Caco-2 (cell line): ENCODE data around the gene DDX51. TPM values are rescaled to one million over a fixed set of nuclear protein-coding genes. Genes with fewer than 3 reads are reported as not detected.
A peak's percentile ranks its signal among the peaks of the same experiment; 100 is the strongest.

ENCODE experiments used
- BruUV-seq: library from RNA; stranded (reverse); fragments of 400-500 nt; replicated peaks from 2 replicates; lab custom pipeline; 2021; lab: Mats Ljungman, UMichigan
- CTCF ChIA-PET: fragments of 300-600 bp; sonication (Branson Sonifier 250); formaldehyde crosslinking; loops from one replicate; lab custom pipeline; 2022; ENCODE audit warnings: antibody characterized with exemption; lab: Charles Lee
- POLR2A ChIA-PET: fragments of 300-600 bp; sonication (Branson Sonifier 250); formaldehyde crosslinking; loops from one replicate; lab custom pipeline; 2022; ENCODE audit warnings: antibody characterized with exemption; lab: Charles Lee
- DNase-seq, 2 experiments: peaks; one replicate each; pipeline versions ENCODE4 v3.0.0 to v3.0.0-alpha.2; 2020 to 2022
- H3K27me3 ChIP-seq: replicated peaks from 2 replicates; pipeline ENCODE4 v1.6.0; 2011; ENCODE audit warnings: low read length; ENCODE audit not compliant: control insufficient read depth, insufficient read depth
- H3K36me3 ChIP-seq: 2 replicates; pipeline ENCODE4 v1.5.1; 2011; ENCODE audit warnings: low read length; ENCODE audit not compliant: control insufficient read depth, insufficient read depth
- H3K4me1 ChIP-seq: fragments of 250-450 bp; sonication (Bioruptor Pico); 2 replicates; pipeline ENCODE4 v1.5.1; 2020; ENCODE audit warnings: mild to moderate bottlenecking
- H3K4me3 ChIP-seq: 2 replicates; pipeline ENCODE4 v1.5.1; 2011; ENCODE audit warnings: low read depth, mild to moderate bottlenecking, control low read depth, low read length
- H3K9me3 ChIP-seq: fragments of 250-450 bp; sonication (Bioruptor Pico); 2 replicates; pipeline ENCODE4 v1.5.1; 2020; ENCODE audit warnings: mild to moderate bottlenecking, moderate library complexity
- H3K27ac Mint-ChIP-seq: one replicate; pipeline ENCODE4 v1.8.0; 2022; ENCODE audit warnings: mixed read lengths; ENCODE audit not compliant: unreplicated experiment
- H3K27me3 Mint-ChIP-seq: one replicate; pipeline ENCODE4 v1.8.0; 2022; ENCODE audit warnings: mixed read lengths; ENCODE audit not compliant: insufficient read depth, unreplicated experiment
- H3K36me3 Mint-ChIP-seq: one replicate; pipeline ENCODE4 v1.8.0; 2022; ENCODE audit warnings: mild to moderate bottlenecking, mixed read lengths; ENCODE audit not compliant: insufficient read depth, unreplicated experiment
- H3K4me1 Mint-ChIP-seq: one replicate; pipeline ENCODE4 v1.8.0; 2022; ENCODE audit warnings: low read depth, mixed read lengths; ENCODE audit not compliant: unreplicated experiment
- H3K4me3 Mint-ChIP-seq: one replicate; pipeline ENCODE4 v1.8.0; 2022; ENCODE audit warnings: mild to moderate bottlenecking, moderate library complexity, mixed read lengths; ENCODE audit not compliant: unreplicated experiment
- H3K9me3 Mint-ChIP-seq: one replicate; pipeline ENCODE4 v1.8.0; 2022; ENCODE audit warnings: mixed read lengths; ENCODE audit not compliant: unreplicated experiment
- CTCF ChIP-seq, 2 experiments: fragments of 200-600 bp in 1 of 2; IDR thresholded peaks; 1 replicate in 1 of 2; 2 replicates in 1 of 2; pipeline versions ENCODE4 v1.5.1 to v1.8.0; 2011 to 2022; ENCODE audit warnings: antibody characterized with exemption in 1 of 2, control low read depth in 1 of 2, inconsistent platforms in 1 of 2, low read depth in 1 of 2, low read length in 1 of 2, mild to moderate bottlenecking in 1 of 2, moderate library complexity in 1 of 2; ENCODE audit not compliant: insufficient read depth in 1 of 2, severe bottlenecking in 1 of 2, unreplicated experiment in 1 of 2
- intact Hi-C: fragments of 100-400 bp; cut with micrococcal nuclease; formaldehyde crosslinking; loops from one replicate; pipeline ENCODE4 v1.10.0; 2022; ENCODE audit not compliant: unreplicated experiment
- total RNA-seq: library from RNA; stranded (reverse); gene quantifications from 2 replicates; pipeline ENCODE4 v1.2.3, GENCODE V29; 2022

Gene DDX51
- total RNA-seq, 1 experiment from 2014 or later = 40.4 TPM

- CTCF ChIA-PET = interaction anchor here (0.6 kb wide), 1 partner anchor 228 kb away, joined by 12 read pairs; no protein-coding TSS in a partner anchor
- H3K27me3 ChIP-seq = no peaks in the 10 kb centered on the region
- Mint-ChIP-seq H3K36me3 (peaks cover 6% of the 10 kb centered on the region), H3K27ac (no peak overlapping the region), H3K9me3 (peaks cover 9% of the 10 kb centered on the region), H3K4me1 (peaks cover 7% of the 10 kb centered on the region), H3K27me3 (peaks cover 4% of the 10 kb centered on the region), H3K4me3 (peak overlapping the region; percentile 90)
- intact Hi-C loops = no loop called here
- H3K4me1 ChIP-seq = peaks cover 8% of the 10 kb centered on the region; the same call in 1 of the 2 replicates
- H3K9me3 ChIP-seq = no peaks in the 10 kb centered on the region; the same call in 1 of the 2 replicates
- no peaks in the 10 kb centered on the region for H3K36me3 ChIP-seq
- DNase-seq = no peak
- no TSS peak for BruUV-seq
- H3K4me3 ChIP-seq = peak overlapping the region; percentile 55
- POLR2A ChIA-PET = no interaction called here
- TF ChIP-seq CTCF (IDR thresholded peaks at IDR 0.05; ENCODE audit: insufficient read depth in 1 of 2, low read depth in 1 of 2, low read length in 1 of 2, severe bottlenecking in 1 of 2, unreplicated experiment in 1 of 2) = no peak
Observed at GRCh38 chr12:132190834-132191500, 46.8 kb upstream of the DDX51 start.

- Mint-ChIP-seq H3K36me3 (peaks cover 6% of the 10 kb centered on the region), H3K9me3 (peaks cover 9% of the 10 kb centered on the region), H3K27ac (peak overlapping the region; percentile 72), H3K4me1 (peaks cover 7% of the 10 kb centered on the region), H3K27me3 (peaks cover 8% of the 10 kb centered on the region), H3K4me3 (peak overlapping the region; percentile 90)
- Histone ChIP-seq H3K4me3 (peak overlapping the region; percentile 55), H3K9me3 (no peaks in the 10 kb centered on the region; the same call in 1 of the 2 replicates), H3K4me1 (peaks cover 8% of the 10 kb centered on the region; the same call in 1 of the 2 replicates), H3K36me3 (no peaks in the 10 kb centered on the region), H3K27me3 (no peaks in the 10 kb centered on the region)
- no peak for TF ChIP-seq CTCF (IDR thresholded peaks at IDR 0.05; ENCODE audit: insufficient read depth in 1 of 2, low read depth in 1 of 2, low read length in 1 of 2, severe bottlenecking in 1 of 2, unreplicated experiment in 1 of 2)
- BruUV-seq = TSS peak; percentile 33
- intact Hi-C loops = no loop called here
- ChIA-PET POLR2A (interaction anchor here (0.6 to 0.7 kb wide), 3 partner anchors 15 to 292 kb away, joined by 3 read pairs; partner anchors contain the start of gene GALNT9), CTCF (interaction anchor here (1.2 to 1.5 kb wide), 4 partner anchors 12 to 224 kb away, joined by 3 to 6 read pairs (median 5); no protein-coding TSS in a partner anchor)
- no peak for DNase-seq
Observed at GRCh38 chr12:132190012-132190755, 46.1 kb upstream of the DDX51 start.
